ENCODE measurements around the gene RTL5. TPM values are rescaled to one million over a fixed set of nuclear protein-coding genes. Genes with fewer than 3 reads are reported as not detected.

RTL5 gene
- total and polyA plus RNA-seq, 10 of the 15 experiments (the other 5 are each of a cell fraction or from before 2014, with no cell fraction given) = under 0.01 to 0.10 (median 0.03) TPM; not detected in 5

DNA sequence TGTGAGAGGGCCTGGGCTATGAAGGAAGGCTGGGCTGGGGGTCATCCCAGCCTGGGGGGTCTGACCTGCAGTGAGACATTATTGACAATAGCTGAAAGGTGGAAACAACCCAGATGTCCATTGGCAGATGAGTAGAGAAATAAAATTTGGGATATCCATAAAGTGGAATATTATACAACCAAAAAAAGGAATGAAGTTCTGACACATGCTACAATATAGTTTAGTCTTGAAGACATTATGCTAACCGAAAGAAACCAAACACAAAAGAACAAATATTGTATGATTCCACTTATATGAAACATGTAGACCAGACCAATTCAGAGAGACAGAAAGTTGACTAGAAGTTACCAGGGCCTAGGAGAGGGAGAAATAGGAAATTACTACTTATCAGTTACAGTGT, 44.7 kb downstream of the RTL5 start:
- Histone ChIP-seq H3K4me2 (ENCODE audit: control insufficient read depth, insufficient read depth) (no peak overlapping the region), H3K27ac (ENCODE audit: control insufficient read depth, insufficient read depth) (no peak overlapping the region), H3K27me3 (replicated peaks in 1 of 2; ENCODE audit: control insufficient read depth in 2 of 2, insufficient read depth in 2 of 2, low read length in 1 of 2) (no peaks in the 10 kb centered on the region), H3K9ac (ENCODE audit: control insufficient read depth, insufficient read depth, low read length) (no peak overlapping the region), H3K9me3 (replicated peaks; ENCODE audit: control insufficient read depth, insufficient read depth, low read length) (no peaks in the 10 kb centered on the region), H3K36me3 (ENCODE audit: control insufficient read depth in 2 of 2, insufficient read depth in 2 of 2, low read length in 1 of 2) (no peaks in the 10 kb centered on the region), H4K20me1 (ENCODE audit: control insufficient read depth, insufficient read depth) (no peaks in the 10 kb centered on the region), H3K79me2 (ENCODE audit: control insufficient read depth, insufficient read depth, low read length) (no peaks in the 10 kb centered on the region), H2AFZ (ENCODE audit: control insufficient read depth, low read depth, low read length) (no peak overlapping the region), H3K4me1 (ENCODE audit: control insufficient read depth, insufficient read depth, low read length) (no peaks in the 10 kb centered on the region), H3K4me3 (no peak overlapping the region)
- ChIA-PET POLR2A (no interaction called here), CTCF (no interaction called here), SMC1A (ENCODE audit: uncharacterized antibody, unreplicated experiment) (no interaction called here), RAD21 (ENCODE audit: unreplicated experiment) (no interaction called here)
- in situ Hi-C loops (cut with MboI) (no loop called here), intact Hi-C loops (cut with micrococcal nuclease; ENCODE audit: unreplicated experiment) (no loop called here)
- FAIRE-seq = no peak
- WGBS (ENCODE audit: insufficient coverage, insufficient replicate concordance, low lambda C conversion rate, missing lambda C conversion rate) = 53% methylated on average over 1 of the region's 1 CpG
- no TSS peak for BruUV-seq (replicated peaks)
- ATAC-seq = no peak
- TF ChIP-seq SIN3A (IDR thresholded peaks at IDR 0.05; ENCODE audit: low read depth, low read length) (no peak), POLR2AphosphoS2 (IDR thresholded peaks at IDR 0.05; ENCODE audit: low read depth, low read length) (no peak), FOS (IDR thresholded peaks at IDR 0.05; ENCODE audit: borderline replicate concordance, extremely low read depth, insufficient read length) (no peak), GABPA (IDR thresholded peaks at IDR 0.05; ENCODE audit: low read depth) (no peak), DPF2 (IDR thresholded peaks at IDR 0.05) (no peak), TARDBP (IDR thresholded peaks at IDR 0.05; ENCODE audit: borderline replicate concordance) (no peak), SMARCA5 (IDR thresholded peaks at IDR 0.05) (no peak), SUZ12 (IDR thresholded peaks at IDR 0.05; ENCODE audit: unreplicated experiment) (no peak)
- TF ChIP-seq, protein P1, sequence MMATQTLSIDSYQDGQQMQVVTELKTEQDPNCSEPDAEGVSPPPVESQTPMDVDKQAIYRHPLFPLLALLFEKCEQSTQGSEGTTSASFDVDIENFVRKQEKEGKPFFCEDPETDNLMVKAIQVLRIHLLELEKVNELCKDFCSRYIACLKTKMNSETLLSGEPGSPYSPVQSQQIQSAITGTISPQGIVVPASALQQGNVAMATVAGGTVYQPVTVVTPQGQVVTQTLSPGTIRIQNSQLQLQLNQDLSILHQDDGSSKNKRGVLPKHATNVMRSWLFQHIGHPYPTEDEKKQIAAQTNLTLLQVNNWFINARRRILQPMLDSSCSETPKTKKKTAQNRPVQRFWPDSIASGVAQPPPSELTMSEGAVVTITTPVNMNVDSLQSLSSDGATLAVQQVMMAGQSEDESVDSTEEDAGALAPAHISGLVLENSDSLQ (IDR thresholded peaks at IDR 0.05) = no peak
- TF ChIP-seq, protein P2, sequence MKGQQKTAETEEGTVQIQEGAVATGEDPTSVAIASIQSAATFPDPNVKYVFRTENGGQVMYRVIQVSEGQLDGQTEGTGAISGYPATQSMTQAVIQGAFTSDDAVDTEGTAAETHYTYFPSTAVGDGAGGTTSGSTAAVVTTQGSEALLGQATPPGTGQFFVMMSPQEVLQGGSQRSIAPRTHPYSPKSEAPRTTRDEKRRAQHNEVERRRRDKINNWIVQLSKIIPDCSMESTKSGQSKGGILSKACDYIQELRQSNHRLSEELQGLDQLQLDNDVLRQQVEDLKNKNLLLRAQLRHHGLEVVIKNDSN (IDR thresholded peaks at IDR 0.05; ENCODE audit: borderline replicate concordance, extremely low read length, insufficient read depth, low read depth, low read length) = no peak
- TF ChIP-seq, protein P3, sequence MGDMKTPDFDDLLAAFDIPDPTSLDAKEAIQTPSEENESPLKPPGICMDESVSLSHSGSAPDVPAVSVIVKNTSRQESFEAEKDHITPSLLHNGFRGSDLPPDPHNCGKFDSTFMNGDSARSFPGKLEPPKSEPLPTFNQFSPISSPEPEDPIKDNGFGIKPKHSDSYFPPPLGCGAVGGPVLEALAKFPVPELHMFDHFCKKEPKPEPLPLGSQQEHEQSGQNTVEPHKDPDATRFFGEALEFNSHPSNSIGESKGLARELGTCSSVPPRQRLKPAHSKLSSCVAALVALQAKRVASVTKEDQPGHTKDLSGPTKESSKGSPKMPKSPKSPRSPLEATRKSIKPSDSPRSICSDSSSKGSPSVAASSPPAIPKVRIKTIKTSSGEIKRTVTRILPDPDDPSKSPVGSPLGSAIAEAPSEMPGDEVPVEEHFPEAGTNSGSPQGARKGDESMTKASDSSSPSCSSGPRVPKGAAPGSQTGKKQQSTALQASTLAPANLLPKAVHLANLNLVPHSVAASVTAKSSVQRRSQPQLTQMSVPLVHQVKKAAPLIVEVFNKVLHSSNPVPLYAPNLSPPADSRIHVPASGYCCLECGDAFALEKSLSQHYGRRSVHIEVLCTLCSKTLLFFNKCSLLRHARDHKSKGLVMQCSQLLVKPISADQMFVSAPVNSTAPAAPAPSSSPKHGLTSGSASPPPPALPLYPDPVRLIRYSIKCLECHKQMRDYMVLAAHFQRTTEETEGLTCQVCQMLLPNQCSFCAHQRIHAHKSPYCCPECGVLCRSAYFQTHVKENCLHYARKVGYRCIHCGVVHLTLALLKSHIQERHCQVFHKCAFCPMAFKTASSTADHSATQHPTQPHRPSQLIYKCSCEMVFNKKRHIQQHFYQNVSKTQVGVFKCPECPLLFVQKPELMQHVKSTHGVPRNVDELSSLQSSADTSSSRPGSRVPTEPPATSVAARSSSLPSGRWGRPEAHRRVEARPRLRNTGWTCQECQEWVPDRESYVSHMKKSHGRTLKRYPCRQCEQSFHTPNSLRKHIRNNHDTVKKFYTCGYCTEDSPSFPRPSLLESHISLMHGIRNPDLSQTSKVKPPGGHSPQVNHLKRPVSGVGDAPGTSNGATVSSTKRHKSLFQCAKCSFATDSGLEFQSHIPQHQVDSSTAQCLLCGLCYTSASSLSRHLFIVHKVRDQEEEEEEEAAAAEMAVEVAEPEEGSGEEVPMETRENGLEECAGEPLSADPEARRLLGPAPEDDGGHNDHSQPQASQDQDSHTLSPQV (IDR thresholded peaks at IDR 0.05) = no peak
- TF ChIP-seq, protein P4, sequence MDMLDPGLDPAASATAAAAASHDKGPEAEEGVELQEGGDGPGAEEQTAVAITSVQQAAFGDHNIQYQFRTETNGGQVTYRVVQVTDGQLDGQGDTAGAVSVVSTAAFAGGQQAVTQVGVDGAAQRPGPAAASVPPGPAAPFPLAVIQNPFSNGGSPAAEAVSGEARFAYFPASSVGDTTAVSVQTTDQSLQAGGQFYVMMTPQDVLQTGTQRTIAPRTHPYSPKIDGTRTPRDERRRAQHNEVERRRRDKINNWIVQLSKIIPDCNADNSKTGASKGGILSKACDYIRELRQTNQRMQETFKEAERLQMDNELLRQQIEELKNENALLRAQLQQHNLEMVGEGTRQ (IDR thresholded peaks at IDR 0.05; ENCODE audit: borderline replicate concordance, low read depth, low read length) = no peak
- DNase-seq (ENCODE audit: low read depth, low spot score) = no peak

Measured in GM12878 (cell line).